ENCODE results near the gene ACAP2.
"Not testable (repeated sequence)": the region's sequence is repeated elsewhere in the genome, so short reads cannot be mapped to it uniquely, and the experiment has no call there.

ACAP2 gene

GRCh38 chr3:195394024-195394423, 48.8 kb downstream of the ACAP2 start:
- DNase-seq (ENCODE audit: low spot score), result no peak
- no peak for FAIRE-seq

GRCh38 chr3:195388380-195388779, 54.4 kb downstream of the ACAP2 start:
- DNase-seq (ENCODE audit: low spot score) (no peak), FAIRE-seq (no peak)

DNA sequence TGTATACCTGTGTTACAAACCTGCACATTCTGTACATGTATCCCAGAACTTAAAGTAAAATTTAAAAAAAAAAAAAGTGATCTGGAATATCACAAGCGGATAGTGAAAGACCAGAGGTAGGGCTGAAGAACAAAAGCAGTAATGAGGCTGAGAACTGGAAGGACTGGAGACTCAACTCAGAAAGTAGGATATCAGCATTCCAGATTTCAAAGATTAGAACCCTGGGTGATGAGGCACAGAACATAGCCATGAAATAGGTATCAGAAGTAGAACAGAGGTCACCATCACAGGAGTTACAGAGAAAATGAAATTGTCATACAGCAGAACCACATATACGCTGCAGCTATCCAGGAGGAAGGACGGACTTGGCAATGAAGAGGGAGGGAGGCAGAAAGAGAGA, 56.1 kb downstream of the ACAP2 start:
- FAIRE-seq (no peak), DNase-seq (ENCODE audit: low spot score) (no peak)

DNA sequence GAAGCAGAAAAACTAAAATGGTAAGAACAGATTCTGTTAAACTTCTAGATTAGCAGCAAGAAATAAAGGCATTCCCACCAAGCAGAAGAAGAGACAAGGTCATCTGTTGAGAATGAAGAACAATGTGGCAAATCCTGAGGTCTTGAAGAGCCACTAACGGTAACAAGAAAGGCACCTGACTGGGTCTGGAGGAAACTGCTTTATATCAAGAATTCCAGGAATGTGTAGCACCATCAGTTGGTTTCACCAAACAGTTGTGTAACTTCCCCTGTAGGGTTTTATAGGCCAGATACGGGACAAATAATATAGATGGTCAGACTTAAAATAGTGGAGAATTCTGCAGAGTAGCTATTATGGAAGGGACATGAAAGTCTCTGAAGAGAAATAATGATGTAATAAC, 57.3 kb downstream of the ACAP2 start:
- FAIRE-seq (no peak), DNase-seq (ENCODE audit: low spot score) (peak; percentile 15)

GRCh38 chr3:195384952-195385351, 57.9 kb downstream of the ACAP2 start:
- FAIRE-seq, result no peak

GRCh38 chr3:195372220-195372619, 70.6 kb downstream of the ACAP2 start:
- no peak for FAIRE-seq
- no peak for DNase-seq (ENCODE audit: low spot score)

More at GRCh38 chr3:195384952-195385351, 57.9 kb downstream of the ACAP2 start:
- DNase-seq (ENCODE audit: low spot score), result no peak

GRCh38 chr3:195366200-195366925, 76.5 kb downstream of the ACAP2 start:
- DNase-seq (ENCODE audit: low spot score) (no peak), FAIRE-seq (no peak)

DNA sequence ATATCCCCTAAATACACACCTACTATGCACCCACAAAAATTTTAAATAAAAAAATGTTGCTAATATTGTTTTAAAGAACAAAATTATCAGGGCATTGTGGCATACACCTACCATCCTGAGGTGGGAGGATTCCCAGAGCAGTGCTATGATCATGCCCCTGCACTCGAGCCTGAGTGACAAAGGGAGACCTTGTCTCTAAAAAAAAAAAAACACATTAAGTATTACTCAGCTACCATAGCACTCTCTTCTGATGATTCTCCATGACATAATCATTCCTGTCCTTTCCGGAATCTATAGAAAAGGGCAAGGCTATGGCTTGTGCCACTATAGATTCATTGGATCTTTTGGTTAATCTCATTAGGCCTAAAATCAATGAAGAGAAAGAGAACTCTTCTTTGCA, 77.4 kb downstream of the ACAP2 start:
- FAIRE-seq (no peak), DNase-seq (ENCODE audit: low spot score) (no peak)

DNA sequence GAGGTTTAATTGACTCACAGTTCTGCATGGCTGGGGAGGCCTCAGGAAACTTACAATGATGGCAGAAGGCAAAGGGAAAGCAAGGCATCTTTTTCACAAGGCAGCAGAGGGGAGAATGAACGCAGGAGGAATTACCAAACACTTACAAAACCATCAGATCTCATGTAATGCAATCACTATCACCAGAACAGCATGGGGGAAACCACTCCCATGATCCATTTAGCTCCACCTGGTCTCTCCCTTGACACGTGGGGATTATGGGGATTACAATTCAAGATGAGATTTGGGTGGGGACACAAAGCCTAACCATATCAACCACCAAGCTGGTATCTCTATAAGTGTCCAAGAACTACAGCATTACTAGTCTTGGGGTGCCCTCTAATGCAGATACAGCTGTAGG, 85.0 kb downstream of the ACAP2 start:
- not testable (repeated sequence) for DNase-seq (ENCODE audit: low spot score); FAIRE-seq

DNA sequence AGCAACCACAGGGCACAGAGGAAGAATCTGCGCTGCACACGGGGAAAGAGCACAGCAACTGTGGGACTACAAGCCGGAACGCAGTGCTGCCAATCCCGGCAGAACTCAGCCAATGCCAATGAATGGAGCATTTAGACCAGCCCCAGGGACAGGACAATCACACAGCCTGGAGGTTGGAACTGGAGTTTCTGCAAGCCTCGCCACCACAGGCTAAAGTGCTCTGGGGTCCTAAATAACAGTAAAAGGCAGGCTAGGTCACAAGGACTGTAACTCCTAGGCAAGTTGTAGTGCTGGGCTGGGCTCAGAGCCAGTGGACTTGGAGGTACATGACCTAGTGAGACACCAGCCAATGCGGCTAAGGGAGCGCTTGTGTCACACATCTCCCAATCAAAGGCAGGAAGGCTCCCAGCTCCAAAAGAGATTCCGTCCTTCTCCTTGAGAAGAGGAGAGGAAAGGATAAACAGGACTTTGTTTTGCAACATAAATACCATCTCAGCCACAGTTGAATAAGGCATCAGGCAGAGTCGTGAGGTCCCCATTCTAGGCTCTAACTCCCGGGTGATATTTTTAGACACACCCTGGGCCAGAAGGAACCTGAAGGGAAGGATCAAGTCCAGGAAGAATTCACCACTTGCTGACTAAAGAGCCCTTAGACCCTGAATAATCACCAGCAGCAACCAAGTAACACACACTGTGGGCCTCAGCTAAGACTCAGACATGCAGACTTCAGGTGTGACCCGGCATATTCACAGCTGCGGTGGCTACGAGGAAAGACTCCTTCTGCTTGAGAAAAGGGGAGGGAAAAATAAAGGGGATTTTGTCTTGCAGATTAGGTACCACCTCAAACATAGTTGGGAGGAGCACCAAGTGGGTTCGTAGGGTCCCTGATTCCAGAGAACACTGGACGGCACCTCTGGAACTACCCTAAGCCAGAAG, 86.4 kb downstream of the ACAP2 start:
- FAIRE-seq, result no peak

DNA sequence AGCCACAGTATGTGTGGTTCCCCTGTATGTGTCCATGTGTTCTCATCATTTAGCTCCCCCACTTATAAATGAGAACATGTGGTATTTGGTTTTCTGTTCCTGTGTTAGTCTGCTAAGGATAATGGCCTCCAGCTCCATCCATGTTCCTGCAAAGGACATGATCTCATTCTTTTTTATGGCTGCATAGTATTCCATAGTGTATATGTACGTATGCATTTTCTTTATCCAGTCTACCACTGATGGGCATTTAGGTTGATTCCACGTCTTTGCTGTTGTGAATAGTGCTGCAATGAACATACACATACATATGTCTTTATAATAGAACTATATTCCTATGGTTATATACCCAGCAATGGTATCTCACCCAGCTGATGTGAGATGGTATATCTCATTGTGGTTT, 88.8 kb downstream of the ACAP2 start:
- not testable (repeated sequence) for DNase-seq (ENCODE audit: low spot score); FAIRE-seq

More for the DNA sequence above, 86.4 kb downstream of the ACAP2 start:
- no peak for DNase-seq (ENCODE audit: low spot score)

- DNase-seq (ENCODE audit: low spot score) (peak; percentile 8), FAIRE-seq (no peak)
Measured at GRCh38 chr3:195352895-195353488, 89.8 kb downstream of the ACAP2 start.

GRCh38 chr3:195348426-195349115, 94.2 kb downstream of the ACAP2 start:
- DNase-seq (ENCODE audit: low spot score), result no peak
- FAIRE-seq, result no peak

- no peak for FAIRE-seq
- no peak for DNase-seq (ENCODE audit: low spot score)
Measured at GRCh38 chr3:195337747-195338146, 105.1 kb downstream of the ACAP2 start.

GRCh38 chr3:195334967-195335366, 107.9 kb downstream of the ACAP2 start:
- no peak for FAIRE-seq
- no peak for DNase-seq (ENCODE audit: low spot score)

GRCh38 chr3:195319060-195319459, 123.8 kb downstream of the ACAP2 start:
- DNase-seq (ENCODE audit: low spot score) (no peak), FAIRE-seq (no peak)

DNA sequence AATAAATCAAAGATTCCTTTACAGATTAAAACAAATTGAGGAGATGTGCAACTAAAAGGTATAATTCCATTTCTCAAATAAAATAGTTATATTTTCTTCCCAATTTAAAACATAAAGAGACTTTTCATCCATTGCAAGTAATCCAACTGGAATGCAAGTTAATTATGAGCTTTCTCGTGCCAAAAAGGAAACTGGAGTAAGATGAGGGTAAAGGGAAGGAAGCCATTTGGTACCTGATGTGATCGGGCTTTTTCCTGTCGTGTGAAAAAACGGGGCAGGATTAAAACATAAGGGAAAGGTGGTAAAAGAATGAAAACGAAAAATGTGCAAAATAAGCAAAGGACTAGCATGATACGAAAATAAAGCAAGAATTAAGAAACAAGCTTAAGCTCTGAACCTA, 130.1 kb downstream of the ACAP2 start:
- no peak for FAIRE-seq
- DNase-seq (ENCODE audit: low spot score), result no peak

DNA sequence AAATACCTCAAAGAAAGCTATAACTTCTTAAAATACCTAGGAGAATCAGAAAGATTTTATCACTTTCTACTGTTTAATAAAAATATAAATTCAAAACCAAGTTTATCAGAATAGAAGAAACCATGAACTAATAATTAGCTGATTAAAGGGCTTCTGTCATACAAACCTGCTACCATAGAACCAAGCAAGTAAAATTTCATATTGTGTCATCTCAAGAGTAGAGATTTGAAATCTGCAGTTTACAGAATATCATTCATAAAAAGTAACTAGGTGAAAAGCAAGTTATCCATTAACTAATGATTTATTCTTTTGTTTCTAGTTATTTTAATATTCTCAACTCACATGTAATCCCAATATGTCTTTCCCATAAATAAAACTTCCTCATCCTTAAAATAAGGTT, 135.1 kb downstream of the ACAP2 start:
- FAIRE-seq (peak; percentile 76), DNase-seq (ENCODE audit: low spot score) (no peak)

GRCh38 chr3:195306369-195306768, 136.5 kb downstream of the ACAP2 start:
- FAIRE-seq (no peak), DNase-seq (ENCODE audit: low spot score) (no peak)

DNA sequence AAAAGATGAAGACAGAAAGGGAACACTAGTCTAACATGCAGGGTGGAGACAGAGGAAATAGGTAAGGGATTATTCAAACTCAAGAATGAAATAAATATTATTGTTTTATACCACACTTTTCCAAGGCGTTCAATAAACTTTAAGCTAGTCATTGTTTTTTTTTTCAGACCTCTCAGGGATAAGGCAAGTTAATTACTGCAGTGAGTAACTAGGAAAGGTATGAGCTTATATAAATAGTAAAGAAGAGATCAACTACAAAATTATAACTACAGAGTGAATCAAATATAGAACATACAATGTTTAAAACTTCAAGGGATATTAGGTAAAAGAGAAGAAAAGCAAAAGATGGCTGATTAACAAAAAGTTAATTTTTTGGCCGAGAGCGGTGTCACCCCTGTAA, 140.4 kb downstream of the ACAP2 start:
- FAIRE-seq (no peak), DNase-seq (ENCODE audit: low spot score) (no peak)

GRCh38 chr3:195297446-195297845, 145.4 kb downstream of the ACAP2 start:
- DNase-seq (ENCODE audit: low spot score), result no peak
- FAIRE-seq, result no peak
